ENCODE measurements around the gene GSTK1. TPM values are rescaled to one million over a fixed set of nuclear protein-coding genes. Genes with fewer than 3 reads are reported as not detected.

GSTK1 gene
- polyA plus RNA-seq, 1 donor (not counting 4 experiments of a cell fraction or from before 2014, with no cell fraction given): 133 TPM

- Histone ChIP-seq H3K4me2 (ENCODE audit: control insufficient read depth, extremely low read depth, insufficient read depth, low read depth, low read length) (no peak overlapping the region), H4K20me1 (ENCODE audit: control insufficient read depth, extremely low read depth, insufficient read depth, low read length) (no peaks in the 10 kb centered on the region), H3K9me1 (ENCODE audit: control insufficient read depth, extremely low read depth, insufficient read depth, low read length) (peaks cover 2% of the 10 kb centered on the region), H2AFZ (ENCODE audit: control insufficient read depth, low read length) (no peak overlapping the region), H3K36me3 (ENCODE audit: control insufficient read depth in 2 of 2, extremely low read depth in 1 of 2, insufficient read depth in 2 of 2, low read length in 2 of 2) (peaks cover 35 to 58% of the 10 kb centered on the region in 2 experiments), H3K27me3 (ENCODE audit: control insufficient read depth, extremely low read depth, insufficient read depth, low read length) (no peaks in the 10 kb centered on the region), H3K9me3 (ENCODE audit: control insufficient read depth, low read depth, low read length) (no peaks in the 10 kb centered on the region), H3K79me2 (ENCODE audit: control insufficient read depth, insufficient read depth, low read length) (peaks cover 9% of the 10 kb centered on the region), H3K27ac (ENCODE audit: control insufficient read depth, insufficient read depth, low read length) (no peak overlapping the region), H3K4me3 (ENCODE audit: control insufficient read depth in 2 of 3, extremely low read depth in 1 of 3, insufficient read depth in 2 of 3, low read depth in 1 of 3, low read length in 3 of 3) (no peak overlapping the region), H3K9ac (ENCODE audit: control insufficient read depth, extremely low read depth, insufficient read depth, low read length) (no peak overlapping the region), H3K4me1 (ENCODE audit: control insufficient read depth, extremely low read depth, insufficient read depth, low read length) (no peaks in the 10 kb centered on the region)
- FAIRE-seq (no peak), DNase-seq (ENCODE audit: low read depth, low spot score) (no peak)
- TF ChIP-seq CTCF (optimal IDR thresholded peaks at IDR 0.05 in 1 of 3, IDR thresholded peaks at IDR 0.05 in 1 of 3, conservative IDR thresholded peaks at IDR 0.05 in 1 of 3; ENCODE audit: extremely low read depth in 1 of 3, insufficient read depth in 2 of 3, low read length in 3 of 3): no peak
- no peak for TF ChIP-seq EZH2 (IDR thresholded peaks at IDR 0.05; ENCODE audit: low read length)
- dilution Hi-C loops (cut with MboI; ENCODE audit: extremely low pct_ligation_motif_present, low sequenced_read_pairs): no loop called here
Observed at GRCh38 chr7:143295870-143296269, 32.6 kb downstream of the GSTK1 start.

- Histone ChIP-seq H3K9ac (ENCODE audit: control insufficient read depth, extremely low read depth, insufficient read depth, low read length) (no peak overlapping the region), H2AFZ (ENCODE audit: control insufficient read depth, low read length) (no peak overlapping the region), H3K9me3 (ENCODE audit: control insufficient read depth, low read depth, low read length) (no peaks in the 10 kb centered on the region), H3K9me1 (ENCODE audit: control insufficient read depth, extremely low read depth, insufficient read depth, low read length) (peaks cover 2% of the 10 kb centered on the region), H4K20me1 (ENCODE audit: control insufficient read depth, extremely low read depth, insufficient read depth, low read length) (no peaks in the 10 kb centered on the region), H3K4me1 (ENCODE audit: control insufficient read depth, extremely low read depth, insufficient read depth, low read length) (no peaks in the 10 kb centered on the region), H3K27me3 (ENCODE audit: control insufficient read depth, extremely low read depth, insufficient read depth, low read length) (no peaks in the 10 kb centered on the region), H3K4me2 (ENCODE audit: control insufficient read depth, extremely low read depth, insufficient read depth, low read depth, low read length) (no peak overlapping the region), H3K4me3 (ENCODE audit: control insufficient read depth in 2 of 3, extremely low read depth in 1 of 3, insufficient read depth in 2 of 3, low read depth in 1 of 3, low read length in 3 of 3) (no peak overlapping the region), H3K79me2 (ENCODE audit: control insufficient read depth, insufficient read depth, low read length) (peaks cover 3% of the 10 kb centered on the region), H3K36me3 (ENCODE audit: control insufficient read depth in 2 of 2, extremely low read depth in 1 of 2, insufficient read depth in 2 of 2, low read length in 2 of 2) (peaks cover 37 to 52% of the 10 kb centered on the region in 2 experiments), H3K27ac (ENCODE audit: control insufficient read depth, insufficient read depth, low read length) (no peak overlapping the region)
- dilution Hi-C loops (cut with MboI; ENCODE audit: extremely low pct_ligation_motif_present, low sequenced_read_pairs): no loop called here
- TF ChIP-seq EZH2 (IDR thresholded peaks at IDR 0.05; ENCODE audit: low read length) (no peak), CTCF (optimal IDR thresholded peaks at IDR 0.05 in 1 of 3, IDR thresholded peaks at IDR 0.05 in 1 of 3, conservative IDR thresholded peaks at IDR 0.05 in 1 of 3; ENCODE audit: extremely low read depth in 1 of 3, insufficient read depth in 2 of 3, low read length in 3 of 3) (no peak)
- DNase-seq (ENCODE audit: low read depth, low spot score) (no peak), FAIRE-seq (no peak)
Observed at GRCh38 chr7:143296686-143297085, 33.4 kb downstream of the GSTK1 start.
